GM12891 (cell line): ENCODE results near the gene CNOT11.
"Not testable (repeated sequence)": the region's sequence is repeated elsewhere in the genome, so short reads cannot be mapped to it uniquely, and the experiment has no call there.

Experiments used
- POLR2A ChIP-seq: IDR thresholded peaks from 2 replicates; pipeline ENCODE4 v1.6.1; 2011; ENCODE audit warnings: low read depth, low read length, control low read depth
- POLR2AphosphoS5 ChIP-seq: IDR thresholded peaks from 2 replicates; pipeline ENCODE4 v1.6.1; 2011; ENCODE audit warnings: low read depth, low read length, control low read depth
- SPI1 ChIP-seq: IDR thresholded peaks from 2 replicates; pipeline ENCODE4 v1.6.1; 2011; ENCODE audit warnings: low read depth, low read length, control low read depth
- TAF1 ChIP-seq: IDR thresholded peaks from 2 replicates; pipeline ENCODE4 v1.6.1; 2011; ENCODE audit warnings: low read depth, low read length, control low read depth

- TF ChIP-seq POLR2A, POLR2AphosphoS5, SPI1, TAF1: not testable (repeated sequence)
Observed at GRCh38 chr2:101245468-101245867, 7.2 kb upstream of the CNOT11 start.
